ENCODE measurements around the gene GSTK1.

DNA sequence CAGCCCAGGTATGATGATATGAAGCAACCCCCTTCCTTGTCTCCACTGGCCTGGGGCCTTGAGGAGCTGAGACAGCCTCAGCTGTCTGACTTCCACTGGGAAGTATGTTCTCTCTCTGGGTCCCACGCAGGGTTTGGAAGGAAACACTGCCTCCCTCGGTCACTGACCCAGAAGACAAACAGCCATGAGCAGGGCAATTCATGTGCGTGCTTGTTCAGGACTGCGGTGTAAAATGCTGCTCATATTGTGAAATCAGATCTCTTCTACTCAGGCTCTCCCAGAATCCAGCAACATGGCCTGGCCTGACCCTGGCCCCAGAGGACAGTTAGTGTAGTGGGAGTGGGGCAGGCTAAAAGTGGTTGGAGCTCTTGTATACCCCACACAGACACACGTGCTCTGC, 55.4 kb downstream of the GSTK1 start:
- TF ChIP-seq YY1 (IDR thresholded peaks at IDR 0.05; ENCODE audit: low read depth, low read length) (no peak), SP1 (IDR thresholded peaks at IDR 0.05; ENCODE audit: low read depth, low read length) (no peak), SPI1 (IDR thresholded peaks at IDR 0.05; ENCODE audit: borderline replicate concordance, insufficient read depth, low read depth, low read length) (no peak)
- TF ChIP-seq, protein P1, sequence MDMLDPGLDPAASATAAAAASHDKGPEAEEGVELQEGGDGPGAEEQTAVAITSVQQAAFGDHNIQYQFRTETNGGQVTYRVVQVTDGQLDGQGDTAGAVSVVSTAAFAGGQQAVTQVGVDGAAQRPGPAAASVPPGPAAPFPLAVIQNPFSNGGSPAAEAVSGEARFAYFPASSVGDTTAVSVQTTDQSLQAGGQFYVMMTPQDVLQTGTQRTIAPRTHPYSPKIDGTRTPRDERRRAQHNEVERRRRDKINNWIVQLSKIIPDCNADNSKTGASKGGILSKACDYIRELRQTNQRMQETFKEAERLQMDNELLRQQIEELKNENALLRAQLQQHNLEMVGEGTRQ (IDR thresholded peaks at IDR 0.05; ENCODE audit: borderline replicate concordance, low read depth, low read length): no peak
